ENCODE results near the gene DNAAF9.

GRCh38 chr20:3402453-3402852 is 5.0 kb downstream of the DNAAF9 start:
- TF ChIP-seq, protein P1, sequence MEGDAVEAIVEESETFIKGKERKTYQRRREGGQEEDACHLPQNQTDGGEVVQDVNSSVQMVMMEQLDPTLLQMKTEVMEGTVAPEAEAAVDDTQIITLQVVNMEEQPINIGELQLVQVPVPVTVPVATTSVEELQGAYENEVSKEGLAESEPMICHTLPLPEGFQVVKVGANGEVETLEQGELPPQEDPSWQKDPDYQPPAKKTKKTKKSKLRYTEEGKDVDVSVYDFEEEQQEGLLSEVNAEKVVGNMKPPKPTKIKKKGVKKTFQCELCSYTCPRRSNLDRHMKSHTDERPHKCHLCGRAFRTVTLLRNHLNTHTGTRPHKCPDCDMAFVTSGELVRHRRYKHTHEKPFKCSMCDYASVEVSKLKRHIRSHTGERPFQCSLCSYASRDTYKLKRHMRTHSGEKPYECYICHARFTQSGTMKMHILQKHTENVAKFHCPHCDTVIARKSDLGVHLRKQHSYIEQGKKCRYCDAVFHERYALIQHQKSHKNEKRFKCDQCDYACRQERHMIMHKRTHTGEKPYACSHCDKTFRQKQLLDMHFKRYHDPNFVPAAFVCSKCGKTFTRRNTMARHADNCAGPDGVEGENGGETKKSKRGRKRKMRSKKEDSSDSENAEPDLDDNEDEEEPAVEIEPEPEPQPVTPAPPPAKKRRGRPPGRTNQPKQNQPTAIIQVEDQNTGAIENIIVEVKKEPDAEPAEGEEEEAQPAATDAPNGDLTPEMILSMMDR (IDR thresholded peaks at IDR 0.05; ENCODE audit: extremely low read depth in 1 of 2, insufficient read depth in 1 of 2, low read depth in 1 of 2, low read length in 2 of 2) = no peak
- TF ChIP-seq POLR2AphosphoS5 (IDR thresholded peaks at IDR 0.05; ENCODE audit: insufficient read depth, low read depth, low read length) = no peak
- TF ChIP-seq EZH2 (IDR thresholded peaks at IDR 0.05; ENCODE audit: borderline replicate concordance, low read depth, low read length, severe bottlenecking) = no peak
- no peak for TF ChIP-seq POLR2A (IDR thresholded peaks at IDR 0.05; ENCODE audit: low read depth, low read length)
- TF ChIP-seq, protein P2, sequence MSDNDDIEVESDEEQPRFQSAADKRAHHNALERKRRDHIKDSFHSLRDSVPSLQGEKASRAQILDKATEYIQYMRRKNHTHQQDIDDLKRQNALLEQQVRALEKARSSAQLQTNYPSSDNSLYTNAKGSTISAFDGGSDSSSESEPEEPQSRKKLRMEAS (IDR thresholded peaks at IDR 0.05; ENCODE audit: insufficient read depth, insufficient read length) = no peak
- no peak for TF ChIP-seq JUN (IDR thresholded peaks at IDR 0.05; ENCODE audit: borderline replicate concordance, insufficient read depth, insufficient read length, low read depth)
- TF ChIP-seq MYC (IDR thresholded peaks at IDR 0.05; ENCODE audit: low read depth, low read length) = no peak

Measured in endothelial cell of umbilical vein (primary cell).